GM19193 (cell line): Measurements from ENCODE around the gene SLC3A2.
A peak's percentile ranks its signal among the peaks of the same experiment; 100 is the strongest.

Source experiments
- POLR2A ChIP-seq: IDR thresholded peaks from 4 replicates; pipeline ENCODE4 v1.6.1; 2011; ENCODE audit not compliant: insufficient read depth, insufficient read length; ENCODE audit errors: extremely low read depth

SLC3A2 gene

DNA sequence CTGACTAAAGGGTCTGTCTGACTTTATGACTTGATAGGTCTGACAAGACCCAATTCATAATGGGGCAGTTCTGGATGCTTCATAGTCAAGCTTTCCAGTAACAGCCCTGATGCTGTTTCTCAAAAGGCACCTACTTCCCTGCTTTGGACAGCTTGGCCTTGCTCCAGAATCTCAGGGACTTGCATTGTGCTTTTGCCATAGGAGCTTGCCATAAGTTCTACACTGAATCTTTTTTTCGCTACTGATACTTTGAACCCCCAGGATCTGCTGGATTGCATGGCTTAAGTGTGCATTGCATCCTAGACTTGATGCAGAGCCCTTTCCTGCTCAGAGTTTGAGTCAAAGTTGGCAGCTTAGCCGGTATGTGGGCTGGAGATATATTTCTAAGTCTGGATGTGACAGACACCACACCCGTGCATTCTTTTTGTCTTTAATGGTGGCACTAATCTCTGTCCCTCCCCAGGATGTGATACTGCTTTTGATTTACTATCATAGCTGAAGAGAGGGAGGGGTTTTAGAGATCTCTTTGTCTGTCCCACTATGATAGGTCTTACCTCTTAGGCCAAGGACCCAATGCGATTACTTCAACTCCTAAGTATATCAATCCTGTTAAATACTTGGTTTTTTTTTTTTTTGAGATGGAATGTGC lies 16.9 kb upstream of the SLC3A2 start:
- TF ChIP-seq POLR2A, result no peak

- TF ChIP-seq POLR2A, result no peak
Measured at GRCh38 chr11:62865635-62866034, 15.1 kb upstream of the SLC3A2 start.

- TF ChIP-seq POLR2A, result no peak
Measured at GRCh38 chr11:62874851-62875250, 5.8 kb upstream of the SLC3A2 start.

GRCh38 chr11:62875698-62876478 lies 4.8 kb upstream of the SLC3A2 start:
- no peak for TF ChIP-seq POLR2A

GRCh38 chr11:62876712-62877111 lies 4.0 kb upstream of the SLC3A2 start:
- no peak for TF ChIP-seq POLR2A

DNA sequence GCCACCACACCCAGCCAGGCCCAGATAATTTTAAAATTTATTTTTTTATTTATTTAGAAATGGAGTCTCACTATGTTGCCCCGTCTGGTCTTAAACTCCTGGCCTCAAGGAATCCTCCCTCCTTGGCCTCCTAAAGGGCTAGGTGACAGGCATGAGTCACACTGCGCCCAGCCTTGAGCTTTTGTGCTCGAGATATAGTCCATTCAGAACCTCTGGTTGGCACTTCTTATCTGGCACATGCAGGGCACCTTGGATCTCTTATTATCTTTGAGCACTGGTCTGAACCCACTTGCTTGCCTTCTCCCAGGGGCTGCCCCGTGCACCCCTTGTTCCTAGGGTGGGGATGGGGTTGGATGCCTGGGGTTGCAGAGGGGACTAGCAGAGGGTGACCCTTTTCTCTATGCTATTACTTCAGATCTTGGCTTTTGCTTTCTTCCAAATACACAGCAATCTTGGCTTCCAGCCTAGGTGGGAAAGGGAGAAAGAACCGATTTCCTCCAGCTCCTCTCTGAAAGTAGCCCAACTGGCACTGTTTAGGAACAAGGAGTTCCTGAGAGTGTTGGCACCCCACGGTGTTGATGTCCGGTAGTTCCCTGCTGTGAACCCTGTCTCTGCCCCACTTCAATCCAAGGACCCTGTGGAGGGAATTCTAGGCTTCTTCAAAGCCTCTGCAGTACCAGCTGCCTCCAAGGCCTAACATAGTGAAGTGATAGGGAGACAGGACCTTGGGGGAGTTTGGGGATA lies 1.3 kb upstream of the SLC3A2 start:
- no peak for TF ChIP-seq POLR2A

- no peak for TF ChIP-seq POLR2A
Measured at GRCh38 chr11:62880231-62880802, 379 bp upstream of the SLC3A2 start.

- TF ChIP-seq POLR2A, result peak; percentile 60
Measured at GRCh38 chr11:62881579-62882430, 1.1 kb downstream of the SLC3A2 start.

DNA sequence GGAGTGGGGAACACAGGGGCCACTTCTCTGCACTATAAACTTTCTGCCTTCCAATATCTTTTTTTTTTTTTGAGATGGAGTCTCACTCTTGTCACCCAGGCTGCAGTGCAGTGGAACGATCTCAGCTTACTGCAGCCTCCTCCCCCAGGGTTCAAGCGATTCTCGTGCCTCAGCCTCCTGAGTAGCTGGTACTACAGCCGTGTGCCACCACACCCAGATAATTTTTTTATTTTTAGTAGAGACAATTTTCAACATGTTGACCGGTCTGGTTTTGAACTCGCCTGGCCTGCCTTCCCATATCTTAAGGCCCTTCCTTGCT lies 1.7 kb downstream of the SLC3A2 start:
- TF ChIP-seq POLR2A, result no peak

DNA sequence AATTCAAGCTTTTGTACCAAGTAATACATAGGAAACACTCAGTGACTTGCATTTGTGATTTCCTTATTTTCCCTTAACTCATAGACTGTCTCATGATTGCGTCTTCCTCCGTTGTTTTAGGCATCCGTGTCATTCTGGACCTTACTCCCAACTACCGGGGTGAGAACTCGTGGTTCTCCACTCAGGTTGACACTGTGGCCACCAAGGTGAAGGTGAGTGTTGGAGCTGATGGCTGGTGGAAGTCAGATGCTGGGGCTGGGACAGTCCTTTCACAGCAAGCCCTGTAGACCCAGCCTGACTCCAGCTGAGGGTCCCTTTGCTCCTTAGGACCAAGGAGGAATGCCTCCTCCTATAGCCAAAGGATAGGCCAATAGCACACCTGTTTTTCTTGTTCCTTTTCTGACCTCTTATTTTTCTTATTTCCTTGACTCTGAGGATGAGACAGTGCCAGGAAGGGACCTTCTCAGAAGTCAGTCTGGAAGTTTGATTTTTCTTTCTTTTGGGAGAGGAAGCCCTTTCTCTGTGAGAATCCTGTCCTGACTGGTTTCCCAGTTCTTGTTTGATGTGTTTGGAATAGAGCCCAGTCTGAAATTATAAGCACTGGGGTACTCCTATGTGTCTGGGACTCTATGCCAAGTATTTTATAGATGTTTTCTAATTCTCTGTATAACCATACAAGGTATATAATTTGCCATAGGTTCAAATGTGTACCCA lies 2.2 kb downstream of the SLC3A2 start:
- TF ChIP-seq POLR2A, result no peak

- no peak for TF ChIP-seq POLR2A
Measured at GRCh38 chr11:62883673-62884072, 3.0 kb downstream of the SLC3A2 start.

DNA sequence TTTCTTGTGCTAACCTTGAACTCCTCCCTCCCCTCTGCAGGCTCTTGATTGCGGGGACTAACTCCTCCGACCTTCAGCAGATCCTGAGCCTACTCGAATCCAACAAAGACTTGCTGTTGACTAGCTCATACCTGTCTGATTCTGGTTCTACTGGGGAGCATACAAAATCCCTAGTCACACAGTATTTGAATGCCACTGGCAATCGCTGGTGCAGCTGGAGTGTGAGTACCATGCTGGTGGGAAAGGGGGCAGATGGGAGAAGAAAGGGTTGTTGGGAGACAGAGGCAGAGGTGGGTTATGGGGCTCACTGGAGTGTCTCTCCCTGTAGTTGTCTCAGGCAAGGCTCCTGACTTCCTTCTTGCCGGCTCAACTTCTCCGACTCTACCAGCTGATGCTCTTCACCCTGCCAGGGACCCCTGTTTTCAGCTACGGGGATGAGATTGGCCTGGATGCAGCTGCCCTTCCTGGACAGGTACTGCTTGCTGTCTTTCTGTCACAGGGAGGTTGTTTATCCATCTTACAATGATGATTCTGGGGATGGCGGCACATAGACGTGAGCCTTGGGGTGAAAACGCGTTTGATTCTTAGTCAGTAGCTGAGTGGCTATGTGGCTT lies 4.5 kb downstream of the SLC3A2 start:
- no peak for TF ChIP-seq POLR2A

DNA sequence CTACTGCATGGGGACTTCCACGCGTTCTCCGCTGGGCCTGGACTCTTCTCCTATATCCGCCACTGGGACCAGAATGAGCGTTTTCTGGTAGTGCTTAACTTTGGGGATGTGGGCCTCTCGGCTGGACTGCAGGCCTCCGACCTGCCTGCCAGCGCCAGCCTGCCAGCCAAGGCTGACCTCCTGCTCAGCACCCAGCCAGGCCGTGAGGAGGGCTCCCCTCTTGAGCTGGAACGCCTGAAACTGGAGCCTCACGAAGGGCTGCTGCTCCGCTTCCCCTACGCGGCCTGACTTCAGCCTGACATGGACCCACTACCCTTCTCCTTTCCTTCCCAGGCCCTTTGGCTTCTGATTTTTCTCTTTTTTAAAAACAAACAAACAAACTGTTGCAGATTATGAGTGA lies 7.7 kb downstream of the SLC3A2 start:
- no peak for TF ChIP-seq POLR2A

GRCh38 chr11:62889126-62889483 lies 8.4 kb downstream of the SLC3A2 start:
- no peak for TF ChIP-seq POLR2A
